ENCODE measurements around the gene ARHGAP42.

ARHGAP42 gene

GRCh38 chr11:100681064-100681502 lies 6.0 kb upstream of the ARHGAP42 start:
- no peak for DNase-seq (ENCODE audit: low read depth in 2 of 2)

- no peak for DNase-seq (ENCODE audit: low read depth in 2 of 2)
Measured at GRCh38 chr11:100682247-100682969, 4.7 kb upstream of the ARHGAP42 start.

DNA sequence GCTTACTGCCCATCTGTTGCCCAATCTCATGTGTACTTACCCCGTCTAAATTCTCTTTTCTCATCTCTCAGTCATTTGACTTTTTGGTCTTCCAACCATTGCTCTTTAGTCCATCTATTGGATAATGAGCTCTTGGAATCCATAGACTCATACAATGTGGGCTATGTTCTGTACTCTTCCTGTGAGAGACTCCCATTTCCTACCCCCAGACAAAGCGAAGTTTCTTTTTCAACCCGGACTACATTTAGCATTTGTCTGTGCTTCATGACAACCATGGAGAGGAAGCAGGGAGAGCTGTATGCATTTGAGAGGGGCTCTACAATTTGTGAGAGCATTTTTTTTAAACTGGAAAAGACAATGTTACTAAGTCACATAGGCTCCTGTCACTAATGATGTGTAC lies 4.0 kb upstream of the ARHGAP42 start:
- DNase-seq (ENCODE audit: low read depth in 2 of 2): no peak

- no peak for DNase-seq (ENCODE audit: low read depth in 2 of 2)
Measured at GRCh38 chr11:100684101-100685065, 2.7 kb upstream of the ARHGAP42 start.

GRCh38 chr11:100686476-100687053 lies 523 bp upstream of the ARHGAP42 start:
- DNase-seq (ENCODE audit: low read depth in 2 of 2): no peak

GRCh38 chr11:100687630-100688395 lies 725 bp downstream of the ARHGAP42 start:
- DNase-seq (ENCODE audit: low read depth in 2 of 2): no peak

DNA sequence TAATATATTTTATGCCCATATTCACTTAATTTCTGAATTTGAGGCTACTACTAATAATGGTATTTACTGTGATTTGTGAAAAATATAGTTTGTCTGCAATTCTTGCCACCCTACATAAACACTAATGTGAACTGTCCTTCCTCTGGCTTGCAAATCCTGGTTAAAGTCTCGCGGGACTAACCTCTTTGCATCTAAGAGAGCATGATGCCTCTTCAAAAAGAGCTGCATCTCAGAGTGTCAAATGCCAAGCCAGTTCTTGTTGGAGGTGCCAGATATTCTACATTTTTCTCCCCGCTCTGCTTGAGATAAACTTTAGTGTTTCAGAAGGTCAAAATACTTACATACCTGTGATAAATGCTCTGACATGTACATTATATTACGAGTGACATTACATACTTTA lies 2.1 kb downstream of the ARHGAP42 start:
- DNase-seq (ENCODE audit: low read depth in 2 of 2): no peak

DNA sequence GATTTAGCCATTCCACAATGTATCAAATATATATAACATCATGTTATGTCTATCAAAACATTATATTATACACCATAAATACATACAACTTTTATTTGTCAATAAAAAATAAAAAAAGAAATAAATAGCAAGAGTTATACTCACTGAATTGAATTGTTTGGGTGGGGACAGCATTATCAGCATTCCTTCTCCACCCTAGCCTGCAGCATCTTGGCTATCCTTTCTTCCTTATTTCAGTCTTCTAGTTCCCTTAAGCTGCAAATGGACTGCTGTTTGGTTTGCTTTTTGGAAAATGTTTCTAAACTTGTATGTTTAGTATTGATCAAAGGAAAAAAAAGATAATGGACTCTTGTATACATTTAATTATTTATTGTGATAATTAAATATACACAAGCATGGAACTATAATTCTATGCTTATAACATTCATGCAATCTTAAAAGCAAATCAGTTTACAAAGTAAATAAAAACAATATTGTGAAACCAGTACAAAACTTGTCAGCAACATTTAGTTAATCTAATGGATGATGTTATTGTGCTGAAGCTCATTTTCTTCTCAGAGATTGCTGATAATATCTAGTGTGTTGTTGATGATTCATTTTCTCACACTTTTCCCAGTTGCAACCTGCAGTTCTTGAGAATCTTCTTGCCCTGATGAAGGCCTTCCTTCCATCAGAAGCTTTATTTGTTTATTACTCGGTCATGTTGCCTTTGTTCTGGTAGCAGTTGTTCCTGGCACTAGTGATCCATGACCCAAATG lies 5.0 kb downstream of the ARHGAP42 start:
- no peak for DNase-seq (ENCODE audit: low read depth in 2 of 2)

- DNase-seq (ENCODE audit: low read depth in 2 of 2): no peak
Measured at GRCh38 chr11:100695911-100696310, 8.8 kb downstream of the ARHGAP42 start.

DNA sequence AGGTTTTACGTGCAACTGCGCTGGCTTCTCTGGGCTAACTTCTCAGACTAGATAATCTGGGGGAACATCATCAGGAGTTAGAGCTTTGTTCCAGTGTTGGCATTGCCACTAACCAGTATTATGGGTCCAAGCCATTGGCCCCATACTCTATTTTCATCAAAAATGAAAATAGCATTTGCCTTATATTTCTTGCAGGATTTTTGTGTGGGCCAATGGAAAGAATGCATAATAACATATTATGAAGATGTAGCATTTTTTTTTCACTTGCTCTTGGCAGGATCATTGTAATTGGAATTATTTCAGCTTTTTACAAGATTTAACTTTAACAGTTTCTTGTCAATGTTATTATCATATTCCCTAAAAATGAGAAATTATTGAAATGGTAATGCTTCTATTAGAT lies 16.1 kb downstream of the ARHGAP42 start:
- no peak for DNase-seq (ENCODE audit: low read depth in 2 of 2)

DNA sequence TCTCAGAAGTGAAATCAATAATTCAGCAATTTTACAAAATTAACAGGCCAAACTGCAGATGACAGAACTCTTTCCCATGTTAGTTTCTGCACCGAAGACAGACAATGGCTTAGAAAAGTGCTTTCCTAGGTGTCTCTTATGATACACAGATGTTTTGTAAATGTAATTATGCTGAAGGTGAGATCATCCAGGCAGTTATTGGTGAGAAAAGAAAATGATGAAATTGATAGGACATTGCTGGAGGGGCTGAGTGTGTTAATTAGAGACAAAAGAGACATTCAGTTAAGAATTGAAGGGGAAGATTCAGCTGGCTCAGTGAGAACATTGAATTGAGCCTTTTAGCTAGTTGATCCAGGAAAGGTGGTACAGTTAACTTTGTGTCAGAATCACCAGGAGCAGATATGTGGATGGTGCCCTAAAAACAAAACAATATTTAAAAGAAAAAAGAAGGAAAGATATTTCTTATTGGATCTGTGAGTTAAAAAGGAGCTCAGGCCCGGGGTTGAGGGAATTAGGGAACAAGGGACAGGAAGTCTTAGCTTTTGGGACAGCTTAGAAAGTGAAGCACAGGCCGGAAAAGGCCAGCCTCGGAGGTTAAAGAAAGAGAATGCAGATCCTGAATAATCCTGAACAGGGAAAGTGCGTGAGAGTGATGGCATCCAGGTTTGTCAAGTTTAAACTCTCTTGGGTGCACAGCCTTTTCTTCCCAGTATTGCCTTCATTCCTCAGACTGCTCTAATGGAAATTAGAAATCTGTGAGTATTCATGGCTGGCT lies 16.9 kb downstream of the ARHGAP42 start:
- no peak for DNase-seq (ENCODE audit: low read depth in 2 of 2)

DNA sequence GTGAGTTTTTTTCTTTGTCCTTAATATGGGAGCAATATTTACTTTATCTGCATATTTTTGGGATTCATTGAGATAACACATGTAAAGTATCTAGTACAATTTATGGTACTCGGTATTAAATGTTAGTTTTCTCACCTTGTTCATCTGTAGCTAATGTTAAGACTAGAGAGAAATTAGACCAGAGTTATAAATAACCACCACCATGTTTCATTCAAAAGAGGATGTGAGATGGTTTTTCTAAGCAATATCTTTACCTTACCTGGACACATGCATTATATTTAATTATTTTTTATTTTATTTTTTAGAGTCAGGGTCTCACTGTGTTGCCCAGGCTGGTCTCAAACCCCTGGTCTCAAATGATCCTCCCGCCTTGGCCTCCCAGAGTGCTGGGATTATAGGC lies 18.4 kb downstream of the ARHGAP42 start:
- DNase-seq (ENCODE audit: low read depth in 2 of 2): no peak

GRCh38 chr11:100706179-100706578 lies 19.1 kb downstream of the ARHGAP42 start:
- DNase-seq (ENCODE audit: low read depth in 2 of 2): no peak

DNA sequence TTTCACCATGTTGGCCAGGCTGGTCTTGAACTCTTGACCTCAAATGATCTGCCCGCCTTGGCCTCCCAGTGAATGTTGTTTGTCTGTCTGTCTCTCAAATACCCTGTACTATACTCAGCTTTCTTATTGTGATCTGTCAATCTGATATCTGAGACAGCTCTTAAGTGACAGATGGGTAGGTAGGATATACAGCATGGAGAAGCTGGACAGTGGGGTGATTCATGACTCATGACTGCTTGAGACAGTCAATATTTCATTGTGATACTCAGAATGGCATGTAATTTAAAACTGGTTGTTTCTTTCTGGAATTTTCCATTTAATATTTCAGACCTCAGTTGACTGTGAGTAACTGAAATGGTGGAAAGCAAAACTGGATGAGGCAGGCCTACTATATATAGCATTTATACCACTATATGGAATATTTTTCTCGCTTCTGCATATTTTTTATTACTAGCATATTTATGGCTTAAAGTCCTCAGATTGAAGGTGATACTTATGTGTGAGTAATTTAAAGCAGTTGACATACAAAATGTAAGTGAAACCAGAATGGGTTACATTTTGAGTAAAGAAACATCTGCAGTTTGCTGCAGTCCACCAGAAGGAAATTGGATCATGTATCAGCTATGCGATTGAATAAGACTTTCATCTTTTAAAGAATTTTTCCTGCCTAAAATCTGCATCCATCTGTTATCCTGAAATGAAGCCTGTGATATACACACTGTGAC lies 22.3 kb downstream of the ARHGAP42 start:
- DNase-seq (ENCODE audit: low read depth in 2 of 2): no peak

DNA sequence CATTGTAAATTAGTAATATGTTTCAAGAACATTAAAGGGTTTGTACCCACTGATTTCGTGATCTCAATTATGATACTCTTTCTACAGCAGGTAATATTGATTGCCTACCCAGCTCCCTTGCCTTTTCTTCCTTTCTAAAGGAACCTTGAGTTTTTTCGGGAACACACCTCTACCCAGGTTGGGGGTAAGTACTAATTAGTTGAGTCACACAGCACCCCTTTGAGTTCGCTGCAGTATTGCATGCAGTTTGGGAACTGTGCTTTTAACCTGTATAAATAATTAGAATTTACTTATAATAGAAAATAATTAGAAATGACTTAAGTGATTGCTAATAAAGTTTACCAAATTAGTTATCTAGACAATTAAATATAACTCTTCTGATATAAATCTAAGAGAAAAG lies 24.9 kb downstream of the ARHGAP42 start:
- no peak for DNase-seq (ENCODE audit: low read depth in 2 of 2)

- no peak for DNase-seq (ENCODE audit: low read depth in 2 of 2)
Measured at GRCh38 chr11:100712583-100712982, 25.5 kb downstream of the ARHGAP42 start.

DNA sequence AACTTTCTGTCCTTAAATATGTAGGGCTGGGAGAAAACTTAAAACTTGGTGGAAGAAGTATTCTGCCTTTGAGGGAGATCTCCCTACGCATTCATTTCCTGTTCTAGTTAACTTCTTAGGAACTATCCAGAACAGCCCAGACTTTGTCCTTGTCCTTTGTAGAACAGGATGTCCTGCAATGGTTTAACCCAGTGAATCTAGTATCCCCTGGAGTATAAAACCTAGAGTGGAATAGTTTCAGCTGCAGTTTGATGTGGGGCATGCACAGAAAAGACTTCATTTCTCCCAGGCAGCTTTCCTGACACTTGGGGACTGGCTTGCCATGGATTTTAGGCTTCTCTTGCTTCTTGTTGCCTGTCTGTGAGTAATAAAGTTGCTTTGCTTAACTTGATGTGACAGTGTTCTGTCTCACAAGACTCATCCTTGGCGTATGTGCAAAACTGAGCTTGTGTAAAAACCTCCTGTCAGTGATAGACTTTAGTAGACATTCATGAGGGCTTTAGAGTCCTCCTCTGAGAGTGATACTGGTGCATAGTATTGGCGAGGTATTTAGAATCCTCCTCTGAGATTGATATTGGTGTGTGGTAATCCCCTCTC lies 28.2 kb downstream of the ARHGAP42 start:
- DNase-seq (ENCODE audit: low read depth in 2 of 2): no peak

DNA sequence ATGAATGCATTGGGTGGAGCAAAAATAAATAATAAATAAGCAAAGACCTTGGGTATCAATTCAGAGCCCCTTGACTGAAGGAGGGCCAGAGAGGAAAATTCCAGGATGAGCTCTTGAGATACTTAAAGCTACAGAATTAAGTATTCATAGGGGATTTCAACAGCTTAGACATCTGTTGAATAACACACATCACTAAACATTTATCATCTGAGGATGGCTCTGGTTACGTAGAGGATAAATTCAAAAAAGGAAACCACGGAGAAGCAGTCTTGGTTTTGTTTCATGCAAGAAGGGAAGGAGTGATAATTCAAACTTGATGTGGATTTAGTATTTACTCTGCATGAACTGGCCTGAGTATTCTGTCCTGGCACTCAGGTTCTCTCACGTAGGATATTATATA lies 29.8 kb downstream of the ARHGAP42 start:
- no peak for DNase-seq (ENCODE audit: low read depth in 2 of 2)

DNA sequence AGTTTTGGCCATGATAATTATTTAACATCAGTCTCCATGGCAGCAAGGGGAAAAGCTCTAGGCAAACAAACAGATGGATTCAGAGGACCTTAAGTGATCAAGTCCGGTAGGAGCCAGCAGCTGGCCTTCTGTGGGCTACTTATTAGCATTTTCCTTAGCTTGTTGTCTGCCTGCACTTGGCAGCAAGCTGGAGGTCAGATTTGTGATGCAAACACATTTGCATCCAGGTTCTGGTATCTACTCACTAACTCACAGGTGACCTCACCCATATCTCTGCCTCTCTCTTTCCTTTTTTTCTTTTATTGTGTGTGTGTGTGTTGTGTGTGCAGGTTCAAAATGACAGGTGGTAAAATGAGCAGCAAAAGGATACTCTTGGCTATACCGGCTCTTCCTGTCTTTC lies 32.3 kb downstream of the ARHGAP42 start:
- no peak for DNase-seq (ENCODE audit: low read depth in 2 of 2)

Measured in stimulated activated CD8-positive, alpha-beta memory T cell treated with anti-CD3 and anti-CD28 coated beads, Interleukin-2, amount 100 ng/mL, for 1 hour (primary cell).